ENCODE data around the gene NKTR.

GRCh38 chr3:42674146-42674545 is 73.7 kb downstream of the NKTR start:
- TF ChIP-seq CTCF (IDR thresholded peaks at IDR 0.05) (no peak), POLR2A (IDR thresholded peaks at IDR 0.05) (no peak)

All from testis (tissue), 2 donors.